ENCODE measurements around the gene PSME3IP1. TPM values are rescaled to one million over a fixed set of nuclear protein-coding genes. Genes with fewer than 3 reads are reported as not detected.
"Not testable (repeated sequence)": the region's sequence is repeated elsewhere in the genome, so short reads cannot be mapped to it uniquely, and the experiment has no call there.

PSME3IP1 gene
- total and polyA plus RNA-seq, 2 of the 8 experiments (the other 6 are each of a cell fraction or from before 2014, with no cell fraction given): 95.1 to 98.3 TPM

DNA sequence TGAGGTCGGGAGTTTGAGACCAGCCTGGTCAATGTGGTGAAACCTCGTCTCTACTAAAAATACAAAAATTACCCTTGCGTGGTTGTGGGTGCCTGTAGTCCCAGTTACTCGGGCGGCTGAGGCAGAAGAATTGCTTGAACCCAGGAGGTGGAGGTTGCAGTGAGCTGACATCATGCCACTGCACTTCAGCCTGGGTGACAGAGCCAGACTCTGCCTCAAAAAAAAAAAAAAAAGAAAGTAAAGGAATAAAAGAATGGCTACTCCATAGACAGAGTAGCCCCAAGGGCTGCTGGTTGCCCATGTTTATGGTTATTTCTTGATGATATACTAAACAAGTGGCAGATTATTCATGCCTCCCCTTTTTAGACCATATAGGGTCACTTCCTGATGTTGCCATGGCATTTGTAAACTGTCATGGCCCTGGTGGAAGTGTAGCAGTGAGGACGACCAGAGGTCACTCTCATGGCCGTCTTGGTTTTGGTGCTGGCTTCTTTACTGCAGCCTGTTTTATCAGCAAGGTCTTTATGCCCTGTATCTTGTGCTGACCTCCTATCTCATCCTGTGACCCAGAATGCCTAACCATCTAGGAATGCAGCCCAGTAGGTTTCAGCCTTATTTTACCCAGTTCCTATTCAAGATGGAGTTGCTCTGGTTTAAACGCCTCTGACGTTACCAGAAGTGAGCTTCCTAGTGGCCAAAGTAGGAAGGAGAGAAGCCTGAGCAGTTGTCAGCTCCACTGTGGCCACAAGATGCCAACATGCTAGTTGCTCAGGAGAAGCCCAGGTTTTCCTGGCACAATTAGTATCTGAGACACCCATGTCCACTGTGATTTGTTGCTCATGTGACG is 76.4 kb downstream of the PSME3IP1 start:
- H3K23ac ChIP-seq (ENCODE audit: insufficient read length); H3K79me1 ChIP-seq (ENCODE audit: low read depth, low read length); H4K20me1 ChIP-seq (replicated peaks in 1 of 2; ENCODE audit: control insufficient read depth in 1 of 2, insufficient read depth in 2 of 2, low read length in 2 of 2); H2BK5ac ChIP-seq (ENCODE audit: low read depth, low read length); H3K14ac ChIP-seq (ENCODE audit: insufficient read length); H4K8ac ChIP-seq (ENCODE audit: extremely low read depth, insufficient read depth, low read length); H3K9me3 ChIP-seq (ENCODE audit: insufficient read depth in 2 of 2, low read depth in 1 of 2, low read length in 1 of 2); H4K5ac ChIP-seq (ENCODE audit: insufficient read length, low read depth, low read length); H2AK5ac ChIP-seq (ENCODE audit: low read depth, low read length); H4K91ac ChIP-seq (replicated peaks; ENCODE audit: insufficient read length, low read length); H3K27me3 ChIP-seq (replicated peaks in 1 of 4; ENCODE audit: control insufficient read depth in 3 of 4, extremely low read depth in 1 of 4, insufficient read depth in 3 of 4, low read length in 3 of 4); FAIRE-seq; H2BK12ac ChIP-seq (ENCODE audit: low read depth, low read length); H3K23me2 ChIP-seq (ENCODE audit: low read depth, low read length); H2BK20ac ChIP-seq (ENCODE audit: low read length); H3K79me2 ChIP-seq (ENCODE audit: control insufficient read depth in 1 of 2, insufficient read depth in 2 of 2, low read length in 2 of 2); H3K4me3 ChIP-seq (ENCODE audit: extremely low read depth in 1 of 4, insufficient read depth in 2 of 4, low read depth in 3 of 4, low read length in 4 of 4); H3K36me3 ChIP-seq (ENCODE audit: control insufficient read depth in 2 of 4, insufficient read depth in 4 of 4, low read length in 3 of 4); H3K18ac ChIP-seq (ENCODE audit: extremely low read depth, low read length); H3K4me2 ChIP-seq (ENCODE audit: insufficient read depth in 1 of 2, low read depth in 2 of 2, low read length in 2 of 2); H2BK15ac ChIP-seq (ENCODE audit: low read length); H3K27ac ChIP-seq (ENCODE audit: low read depth, low read length); H3K4ac ChIP-seq (replicated peaks; ENCODE audit: insufficient read length, low read depth, low read length); H3K56ac ChIP-seq (replicated peaks; ENCODE audit: insufficient read length, low read depth, low read length); H2BK120ac ChIP-seq (replicated peaks; ENCODE audit: low read depth, low read length); H2AFZ ChIP-seq (ENCODE audit: low read length); DNase-seq (ENCODE audit: low read depth in 1 of 2, low spot score in 2 of 2); H3K9ac ChIP-seq (replicated peaks in 1 of 4; ENCODE audit: extremely low read depth in 1 of 4, low read depth in 3 of 4, low read length in 3 of 4): not testable (repeated sequence)
- 93% methylated on average over 10 of the region's 10 CpGs; no CpG with 5 or more reads in 1 of the 2 experiments for WGBS, 2 experiments (ENCODE audit: extremely low coverage in 1 of 2, insufficient coverage in 1 of 2, insufficient read length in 1 of 2, insufficient replicate concordance in 2 of 2, low coverage in 1 of 2, low lambda C conversion rate in 2 of 2, missing lambda C conversion rate in 1 of 2)
- H3K4me1 ChIP-seq (replicated peaks in 1 of 4; ENCODE audit: control insufficient read depth in 3 of 4, insufficient read depth in 4 of 4, low read length in 3 of 4): peaks cover 0 to 13% (median 8%) of the 10 kb centered on the region in 4 experiments; a peak in 5 of 7 replicates
- ChIA-PET POLR2A (ENCODE audit: partially characterized antibody) (interaction anchor here (1.0 kb wide), 1 partner anchor 34 kb away, joined by 3 read pairs; no protein-coding TSS in a partner anchor), CTCF (ENCODE audit: partially characterized antibody) (interaction anchor here (0.8 to 1.6 kb wide), 4 partner anchors 12 to 33 kb away, joined by 3 to 4 read pairs (median 4); no protein-coding TSS in a partner anchor)
- 0 out of 2 replicates have a peak, but pooled peaks have one; percentile 29 for TF ChIP-seq YY1 (IDR thresholded peaks at IDR 0.05; ENCODE audit: low read depth, low read length)
